OCI-LY7 (cell line): Measurements from ENCODE around the gene GTSF1L. TPM values are rescaled to one million over a fixed set of nuclear protein-coding genes. Genes with fewer than 3 reads are reported as not detected.

ENCODE experiments used
- BruUV-seq: library from RNA; stranded (reverse); fragments of 400-500 nt; replicated peaks from 2 replicates; lab custom pipeline; 2021; lab: Mats Ljungman, UMichigan
- CTCF ChIA-PET: fragments of 300-600 bp; sonication (Branson Sonifier 250); formaldehyde crosslinking; loops from one replicate; lab custom pipeline; 2022; ENCODE audit warnings: antibody characterized with exemption; ENCODE audit not compliant: unreplicated experiment; lab: Charles Lee
- POLR2A ChIA-PET: fragments of 300-600 bp; sonication (Branson Sonifier 250); formaldehyde crosslinking; loops from one replicate; lab custom pipeline; 2022; ENCODE audit warnings: antibody characterized with exemption; lab: Charles Lee
- DNase-seq: peaks from one replicate; pipeline ENCODE4 v3.0.0-alpha.2; 2015; ENCODE audit warnings: low spot score
- H2AFZ ChIP-seq: fragments of 200-600 bp; sonication (generic), shearing (Covaris generic); 2 replicates; pipeline ENCODE4 v1.6.1; 2014; ENCODE audit warnings: mild to moderate bottlenecking, antibody characterized with exemption, low read length, moderate library complexity
- H3K27ac ChIP-seq: fragments of 200-600 bp; sonication (generic); 2 replicates; pipeline ENCODE4 v1.5.1; 2014; ENCODE audit warnings: mixed run types, low read depth, mild to moderate bottlenecking, moderate library complexity, low read length, inconsistent platforms; ENCODE audit not compliant: poor library complexity, severe bottlenecking
- H3K36me3 ChIP-seq: fragments of 200-600 bp; sonication (generic); 2 replicates; pipeline ENCODE4 v1.6.1; 2014; ENCODE audit warnings: mild to moderate bottlenecking, antibody characterized with exemption, low read length, moderate library complexity, mixed read lengths; ENCODE audit not compliant: insufficient read depth
- H3K4me1 ChIP-seq: fragments of 200-600 bp; sonication (generic); 2 replicates; pipeline ENCODE4 v1.5.1; 2014; ENCODE audit warnings: mild to moderate bottlenecking, low read length; ENCODE audit not compliant: insufficient read depth, poor library complexity, severe bottlenecking
- H3K4me2 ChIP-seq: fragments of 200-600 bp; sonication (generic); 2 replicates; pipeline ENCODE4 v1.6.1; 2014; ENCODE audit warnings: mild to moderate bottlenecking, low read length
- H3K4me3 ChIP-seq: fragments of 200-600 bp; sonication (generic); 2 replicates; pipeline ENCODE4 v1.5.1; 2014; ENCODE audit warnings: mild to moderate bottlenecking, low read depth, low read length; ENCODE audit not compliant: poor library complexity, severe bottlenecking
- H3K79me2 ChIP-seq: fragments of 200-600 bp; sonication (generic); 2 replicates; pipeline ENCODE4 v1.6.1; 2016; ENCODE audit warnings: low read depth, mild to moderate bottlenecking, low read length, moderate library complexity, mixed read lengths; ENCODE audit not compliant: insufficient read depth
- H3K9me2 ChIP-seq: fragments of 200-600 bp; sonication (generic); 2 replicates; pipeline ENCODE4 v1.6.1; 2016; ENCODE audit warnings: mild to moderate bottlenecking, low read length, mixed read lengths; ENCODE audit not compliant: insufficient read depth
- H3K9me3 ChIP-seq: fragments of 200-600 bp; sonication (generic); 2 replicates; pipeline ENCODE4 v1.6.1; 2014; ENCODE audit warnings: mild to moderate bottlenecking, mixed run types, low read length, mixed read lengths
- H4K20me1 ChIP-seq: fragments of 200-600 bp; sonication (generic); 2 replicates; pipeline ENCODE4 v1.6.1; 2014; ENCODE audit warnings: mild to moderate bottlenecking, antibody characterized with exemption, low read length, moderate library complexity, mixed read lengths; ENCODE audit not compliant: insufficient read depth
- CTCF ChIP-seq: fragments of 200-600 bp; sonication (generic); conservative IDR thresholded peaks from 2 replicates; pipeline ENCODE4 v1.5.1; 2014; ENCODE audit warnings: mild to moderate bottlenecking, antibody characterized with exemption, low read length, moderate library complexity, mixed read lengths
- EZH2phosphoT487 ChIP-seq: fragments of 200-600 bp; sonication (generic); IDR thresholded peaks from 2 replicates; pipeline ENCODE4 v1.6.1; 2018; ENCODE audit warnings: low read depth, borderline replicate concordance, mild to moderate bottlenecking, mixed run types, antibody characterized with exemption, low read length, moderate library complexity, mixed read lengths
- intact Hi-C: fragments of 100-400 bp; cut with micrococcal nuclease; formaldehyde crosslinking; loops from one replicate; pipeline ENCODE4 v1.10.0; 2022; ENCODE audit not compliant: unreplicated experiment
- total RNA-seq, 2 experiments: library from RNA; depleted of rRNA in 1 of 2; stranded (reverse); fragments of >200 nt in 1 of 2; shearing (Covaris generic) in 1 of 2; gene quantifications; 2 replicates each; pipeline ENCODE4 v1.2.3, GENCODE V29; 2014 to 2022

The GTSF1L gene
- total RNA-seq, 2 experiments from 2014 or later, result 3.1 to 3.3 TPM

- Histone ChIP-seq H3K27ac (no peak overlapping the region), H3K4me2 (peak overlapping the region; percentile 19; the same call in 1 of the 2 replicates), H3K36me3 (no peaks in the 10 kb centered on the region), H2AFZ (peak overlapping the region; percentile 21; the same call in 1 of the 2 replicates), H3K4me3 (no peak overlapping the region), H3K9me2 (no peaks in the 10 kb centered on the region), H3K4me1 (peaks cover 51% of the 10 kb centered on the region), H3K79me2 (no peaks in the 10 kb centered on the region), H4K20me1 (no peaks in the 10 kb centered on the region), H3K9me3 (no peaks in the 10 kb centered on the region)
- TF ChIP-seq CTCF (peak; percentile 98), EZH2phosphoT487 (no peak)
- ChIA-PET CTCF (interaction anchor here (1.4 to 2.0 kb wide), 2 partner anchors 90 to 331 kb away, joined by 5 to 7 read pairs; no protein-coding TSS in a partner anchor), POLR2A (interaction anchor here (0.7 kb wide), 1 partner anchor 293 kb away, joined by 3 read pairs; no protein-coding TSS in a partner anchor)
- intact Hi-C loops, result loop anchor here (1.0 to 5.0 kb wide), 3 partner anchors 90 to 330 kb away; partner anchors contain the start of gene SRSF6
- no TSS peak for BruUV-seq
- DNase-seq, result peak; percentile 73
These were observed 23.0 kb upstream of the GTSF1L start for GRCh38 chr20:43749734-43750294.

GRCh38 chr20:43748274-43748673, 21.5 kb upstream of the GTSF1L start:
- Histone ChIP-seq H3K9me2 (no peaks in the 10 kb centered on the region), H3K4me2 (no peak overlapping the region), H4K20me1 (no peaks in the 10 kb centered on the region), H3K36me3 (no peaks in the 10 kb centered on the region), H3K79me2 (no peaks in the 10 kb centered on the region), H3K27ac (no peak overlapping the region), H3K4me3 (no peak overlapping the region), H3K4me1 (peaks cover 51% of the 10 kb centered on the region), H2AFZ (no peak overlapping the region), H3K9me3 (no peaks in the 10 kb centered on the region)
- intact Hi-C loops, result loop anchor here (5.0 kb wide), 1 partner anchor 291 kb away; the partner anchor contains the start of gene SRSF6
- TF ChIP-seq CTCF (no peak), EZH2phosphoT487 (no peak)
- DNase-seq, result no peak
- ChIA-PET POLR2A (interaction anchor here (0.6 kb wide), 1 partner anchor 34 kb away, joined by 3 read pairs; no protein-coding TSS in a partner anchor), CTCF (interaction anchor here (0.6 kb wide), 1 partner anchor 1954 kb away, joined by 4 read pairs; no protein-coding TSS in a partner anchor)
- no TSS peak for BruUV-seq
